HL-60 (cell line): ENCODE data around the gene CPPED1.

Experiments used
- DNase-seq, 2 experiments: peaks; one replicate each; pipeline ENCODE4 v3.0.0-alpha.2; 2010 to 2020; ENCODE audit warnings: low read depth in 1 of 2, low spot score in 1 of 2
- H3K27ac ChIP-seq: fragments of 250-450 bp; sonication (Bioruptor Pico); replicated peaks from 2 replicates; pipeline ENCODE4 v1.5.1; 2020; ENCODE audit warnings: mild to moderate bottlenecking, moderate library complexity
- H3K27me3 ChIP-seq: fragments of 250-450 bp; sonication (Bioruptor Pico); 2 replicates; pipeline ENCODE4 v1.5.1; 2021; ENCODE audit warnings: mild to moderate bottlenecking, moderate library complexity; ENCODE audit not compliant: insufficient read depth, poor library complexity, severe bottlenecking
- H3K4me3 ChIP-seq: replicated peaks from 2 replicates; pipeline ENCODE4 v1.5.1; 2011; ENCODE audit warnings: mild to moderate bottlenecking, control low read depth, low read length; ENCODE audit not compliant: insufficient read depth
- CTCF ChIP-seq: IDR thresholded peaks from one replicate; pipeline ENCODE4 v1.5.1; 2011; ENCODE audit warnings: low read length, control low read depth, inconsistent platforms; ENCODE audit not compliant: insufficient read depth
- GABPA ChIP-seq: IDR thresholded peaks from 2 replicates; pipeline ENCODE4 v1.6.1; 2012; ENCODE audit warnings: low read depth
- POLR2AphosphoS5 ChIP-seq: IDR thresholded peaks from 2 replicates; pipeline ENCODE4 v1.6.1; 2012; ENCODE audit warnings: low read depth
- SPI1 ChIP-seq: IDR thresholded peaks from 2 replicates; pipeline ENCODE4 v1.6.1; 2012; ENCODE audit warnings: low read depth, mild to moderate bottlenecking, borderline replicate concordance
- TF ChIP-seq, protein P1 (sequence below): IDR thresholded peaks from 2 replicates; pipeline ENCODE4 v1.6.1; 2012; ENCODE audit warnings: low read depth; ENCODE audit not compliant: insufficient replicate concordance

Gene CPPED1

GRCh38 chr16:12829096-12829888 is 25.6 kb upstream of the CPPED1 start:
- TF ChIP-seq GABPA (no peak), CTCF (no peak), SPI1 (no peak), POLR2AphosphoS5 (no peak)
- TF ChIP-seq, protein P1, sequence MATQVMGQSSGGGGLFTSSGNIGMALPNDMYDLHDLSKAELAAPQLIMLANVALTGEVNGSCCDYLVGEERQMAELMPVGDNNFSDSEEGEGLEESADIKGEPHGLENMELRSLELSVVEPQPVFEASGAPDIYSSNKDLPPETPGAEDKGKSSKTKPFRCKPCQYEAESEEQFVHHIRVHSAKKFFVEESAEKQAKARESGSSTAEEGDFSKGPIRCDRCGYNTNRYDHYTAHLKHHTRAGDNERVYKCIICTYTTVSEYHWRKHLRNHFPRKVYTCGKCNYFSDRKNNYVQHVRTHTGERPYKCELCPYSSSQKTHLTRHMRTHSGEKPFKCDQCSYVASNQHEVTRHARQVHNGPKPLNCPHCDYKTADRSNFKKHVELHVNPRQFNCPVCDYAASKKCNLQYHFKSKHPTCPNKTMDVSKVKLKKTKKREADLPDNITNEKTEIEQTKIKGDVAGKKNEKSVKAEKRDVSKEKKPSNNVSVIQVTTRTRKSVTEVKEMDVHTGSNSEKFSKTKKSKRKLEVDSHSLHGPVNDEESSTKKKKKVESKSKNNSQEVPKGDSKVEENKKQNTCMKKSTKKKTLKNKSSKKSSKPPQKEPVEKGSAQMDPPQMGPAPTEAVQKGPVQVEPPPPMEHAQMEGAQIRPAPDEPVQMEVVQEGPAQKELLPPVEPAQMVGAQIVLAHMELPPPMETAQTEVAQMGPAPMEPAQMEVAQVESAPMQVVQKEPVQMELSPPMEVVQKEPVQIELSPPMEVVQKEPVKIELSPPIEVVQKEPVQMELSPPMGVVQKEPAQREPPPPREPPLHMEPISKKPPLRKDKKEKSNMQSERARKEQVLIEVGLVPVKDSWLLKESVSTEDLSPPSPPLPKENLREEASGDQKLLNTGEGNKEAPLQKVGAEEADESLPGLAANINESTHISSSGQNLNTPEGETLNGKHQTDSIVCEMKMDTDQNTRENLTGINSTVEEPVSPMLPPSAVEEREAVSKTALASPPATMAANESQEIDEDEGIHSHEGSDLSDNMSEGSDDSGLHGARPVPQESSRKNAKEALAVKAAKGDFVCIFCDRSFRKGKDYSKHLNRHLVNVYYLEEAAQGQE, result no peak
- Histone ChIP-seq H3K27ac (no peak overlapping the region), H3K27me3 (no peaks in the 10 kb centered on the region), H3K4me3 (no peak overlapping the region)
- DNase-seq, result no peak

- no peak for DNase-seq
- H3K4me3 ChIP-seq, result no peak overlapping the region
- no peak overlapping the region for H3K27ac ChIP-seq
- no peaks in the 10 kb centered on the region for H3K27me3 ChIP-seq
- TF ChIP-seq, protein P1, result no peak
Observed at GRCh38 chr16:12828206-12828605, 24.5 kb upstream of the CPPED1 start.

GRCh38 chr16:12826559-12826958 is 22.9 kb upstream of the CPPED1 start:
- TF ChIP-seq, protein P1, result no peak
- TF ChIP-seq GABPA (no peak), CTCF (no peak), SPI1 (no peak), POLR2AphosphoS5 (no peak)
- Histone ChIP-seq H3K4me3 (no peak overlapping the region), H3K27ac (no peak overlapping the region), H3K27me3 (no peaks in the 10 kb centered on the region)
- no peak for DNase-seq
